ENCODE data around the gene TPX2.

DNA sequence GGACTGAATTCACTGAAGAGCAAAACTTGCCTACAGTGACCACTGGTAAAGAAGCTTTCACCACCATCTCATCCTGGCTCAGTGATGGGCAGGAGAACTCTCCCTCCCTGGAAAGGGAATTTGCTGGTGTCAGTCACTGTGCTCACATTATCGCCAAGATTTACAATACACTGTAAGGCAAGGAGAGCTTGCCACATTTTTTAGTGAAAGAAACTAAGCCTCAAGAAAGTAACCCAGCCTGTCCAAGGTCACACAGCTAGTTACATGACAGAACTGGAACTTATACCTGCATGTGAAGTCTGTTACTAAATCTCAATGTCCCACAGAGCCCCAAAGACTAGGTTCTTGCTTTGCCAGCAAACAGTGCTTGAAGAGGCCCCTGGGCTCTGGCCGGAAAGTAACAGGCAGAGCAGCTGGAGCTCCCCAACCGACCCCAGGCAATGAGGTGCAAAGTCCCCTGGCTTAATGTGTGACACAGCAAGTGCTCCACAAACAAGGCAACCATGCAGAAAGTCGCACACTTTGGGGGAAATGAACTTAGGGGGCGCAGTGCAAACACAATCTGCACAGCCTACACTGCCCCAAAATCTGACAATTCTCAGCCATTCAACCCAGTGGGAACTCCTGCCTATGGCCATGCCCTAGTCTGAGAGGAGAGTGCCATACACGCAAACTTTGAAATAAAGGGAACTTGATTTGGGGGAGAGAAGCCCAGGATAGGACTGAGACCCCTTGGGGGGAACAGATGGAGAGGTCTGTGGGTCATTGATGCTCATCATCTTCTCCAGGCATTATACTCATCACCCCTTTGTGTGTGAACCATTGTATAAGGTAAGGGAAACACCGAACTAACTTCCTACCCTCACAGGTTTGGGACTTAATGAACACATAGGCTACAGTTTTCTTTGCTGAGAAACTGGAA, 18.3 kb upstream of the TPX2 start:
- TF ChIP-seq TAF1 (IDR thresholded peaks at IDR 0.05; ENCODE audit: borderline replicate concordance, low read depth, low read length) (no peak), POLR2A (IDR thresholded peaks at IDR 0.05; ENCODE audit: low read depth, low read length) (no peak)

All from GM12892 (cell line).